Measurements from ENCODE around the gene PPM1L.
"Not testable (repeated sequence)": the region's sequence is repeated elsewhere in the genome, so short reads cannot be mapped to it uniquely, and the experiment has no call there.

The PPM1L gene

GRCh38 chr3:160755776-160756304 lies at the start of gene PPM1L:
Gene PPM1L (plus strand): TSS chr3:160756231.
- in situ Hi-C loops (cut with MboI; ENCODE audit: low sequenced_read_pairs): no loop called here

GRCh38 chr3:160707187-160707794 lies 48.7 kb upstream of the PPM1L start:
- in situ Hi-C loops (cut with MboI; ENCODE audit: low sequenced_read_pairs): no loop called here

GRCh38 chr3:160709477-160710182 lies 46.4 kb upstream of the PPM1L start:
- in situ Hi-C loops (cut with MboI; ENCODE audit: low sequenced_read_pairs): no loop called here

- in situ Hi-C loops (cut with MboI; ENCODE audit: low sequenced_read_pairs): not testable (repeated sequence)
These were observed 42.9 kb upstream of the PPM1L start for GRCh38 chr3:160713144-160713543.

- in situ Hi-C loops (cut with MboI; ENCODE audit: low sequenced_read_pairs): no loop called here
These were observed 36.3 kb upstream of the PPM1L start for GRCh38 chr3:160719710-160720109.

GRCh38 chr3:160720123-160720746 lies 35.8 kb upstream of the PPM1L start:
- in situ Hi-C loops (cut with MboI; ENCODE audit: low sequenced_read_pairs): no loop called here

GRCh38 chr3:160722331-160722730 lies 33.7 kb upstream of the PPM1L start:
- in situ Hi-C loops (cut with MboI; ENCODE audit: low sequenced_read_pairs): no loop called here

- in situ Hi-C loops (cut with MboI; ENCODE audit: low sequenced_read_pairs): no loop called here
These were observed 30.7 kb upstream of the PPM1L start for GRCh38 chr3:160725338-160725737.

GRCh38 chr3:160735826-160736225 lies 20.2 kb upstream of the PPM1L start:
- in situ Hi-C loops (cut with MboI; ENCODE audit: low sequenced_read_pairs): no loop called here

GRCh38 chr3:160738048-160738447 lies 18.0 kb upstream of the PPM1L start:
- in situ Hi-C loops (cut with MboI; ENCODE audit: low sequenced_read_pairs): no loop called here

GRCh38 chr3:160739079-160739478 lies 17.0 kb upstream of the PPM1L start:
- in situ Hi-C loops (cut with MboI; ENCODE audit: low sequenced_read_pairs): no loop called here

GRCh38 chr3:160746976-160747375 lies 9.1 kb upstream of the PPM1L start:
- in situ Hi-C loops (cut with MboI; ENCODE audit: low sequenced_read_pairs): no loop called here

- in situ Hi-C loops (cut with MboI; ENCODE audit: low sequenced_read_pairs): no loop called here
These were observed 8.6 kb upstream of the PPM1L start for GRCh38 chr3:160747422-160747821.

GRCh38 chr3:160748231-160748630 lies 7.8 kb upstream of the PPM1L start:
- in situ Hi-C loops (cut with MboI; ENCODE audit: low sequenced_read_pairs): no loop called here

GRCh38 chr3:160748787-160749186 lies 7.2 kb upstream of the PPM1L start:
- in situ Hi-C loops (cut with MboI; ENCODE audit: low sequenced_read_pairs): no loop called here

- in situ Hi-C loops (cut with MboI; ENCODE audit: low sequenced_read_pairs): no loop called here
These were observed 2.1 kb upstream of the PPM1L start for GRCh38 chr3:160753953-160754352.

GRCh38 chr3:160754371-160754854 lies 1.6 kb upstream of the PPM1L start:
- in situ Hi-C loops (cut with MboI; ENCODE audit: low sequenced_read_pairs): no loop called here

GRCh38 chr3:160754855-160755747 lies 930 bp upstream of the PPM1L start:
- in situ Hi-C loops (cut with MboI; ENCODE audit: low sequenced_read_pairs): no loop called here

- in situ Hi-C loops (cut with MboI; ENCODE audit: low sequenced_read_pairs): no loop called here
These were observed 1.4 kb downstream of the PPM1L start for GRCh38 chr3:160757233-160758106.
